HG02938 (cell line): ENCODE data around the gene COL4A2.
A peak's percentile ranks its signal among the peaks of the same experiment; 100 is the strongest.

ENCODE experiments used
- ATAC-seq: cut with Tn5 transposase; IDR thresholded peaks from one replicate; pipeline ENCODE4 v1.9.1; 2021; ENCODE audit warnings: mild to moderate bottlenecking, moderate library complexity; ENCODE audit not compliant: unreplicated experiment

COL4A2 gene

DNA sequence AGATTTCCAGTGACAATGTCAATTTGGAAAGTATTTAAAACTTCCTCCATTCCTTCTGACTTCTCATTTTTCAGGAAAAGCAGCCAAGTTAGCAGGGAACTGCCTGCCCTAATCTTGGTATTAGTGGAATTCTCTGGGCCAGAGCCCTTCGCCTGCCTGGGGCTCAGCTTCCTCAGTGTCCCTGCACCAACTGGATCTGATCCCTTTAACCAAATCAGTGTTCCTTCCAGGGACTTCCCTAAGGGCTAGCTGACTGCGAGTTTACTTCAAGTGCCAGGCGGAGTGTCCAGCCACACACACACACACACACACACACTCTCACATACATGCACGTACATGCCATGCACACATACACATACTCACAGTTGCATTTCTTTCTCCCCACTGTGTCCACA is 234.4 kb downstream of the COL4A2 start:
- no peak for ATAC-seq

- no peak for ATAC-seq
Measured at GRCh38 chr13:110542169-110542796, 235.2 kb downstream of the COL4A2 start.

GRCh38 chr13:110546378-110546777 is 239.3 kb downstream of the COL4A2 start:
- no peak for ATAC-seq

DNA sequence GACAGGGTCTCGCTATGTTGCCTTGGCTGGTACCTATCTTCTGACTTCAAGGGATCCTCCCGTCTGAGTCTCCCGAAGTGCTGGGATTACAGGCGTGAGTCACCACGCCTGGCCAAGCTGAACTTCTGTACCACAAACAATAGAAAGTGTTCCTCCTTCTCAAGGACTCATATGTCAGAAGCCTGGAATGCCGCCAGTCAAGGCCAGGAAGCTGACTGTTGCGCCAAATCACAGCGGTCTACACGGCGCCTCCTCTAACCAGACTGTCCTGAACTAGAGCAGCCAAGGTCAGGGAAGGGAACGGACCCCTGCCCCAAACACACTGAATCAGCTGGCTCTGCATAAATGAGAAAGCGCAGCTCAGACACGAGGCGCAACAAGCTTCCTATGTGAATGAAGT is 239.8 kb downstream of the COL4A2 start:
- ATAC-seq, result no peak

- no peak for ATAC-seq
Measured at GRCh38 chr13:110548891-110549794, 242.1 kb downstream of the COL4A2 start.

DNA sequence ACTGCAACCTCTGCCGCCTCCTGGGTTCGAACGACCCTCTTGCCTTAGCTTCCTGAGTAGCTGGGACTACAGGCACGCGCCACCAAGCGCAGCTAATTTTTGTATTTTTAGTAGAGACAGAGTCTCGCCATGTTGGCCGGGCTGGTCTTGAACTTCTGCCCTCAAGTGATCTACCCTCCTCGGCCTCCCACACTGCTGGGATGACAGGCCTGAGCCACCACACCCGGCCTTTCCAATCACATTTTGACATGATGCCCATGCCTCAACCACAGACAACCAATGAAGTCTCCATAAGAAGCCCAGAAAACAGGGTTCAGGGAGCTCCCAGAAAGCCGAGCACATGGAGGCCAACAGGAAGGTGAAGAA is 242.7 kb downstream of the COL4A2 start:
- no peak for ATAC-seq

DNA sequence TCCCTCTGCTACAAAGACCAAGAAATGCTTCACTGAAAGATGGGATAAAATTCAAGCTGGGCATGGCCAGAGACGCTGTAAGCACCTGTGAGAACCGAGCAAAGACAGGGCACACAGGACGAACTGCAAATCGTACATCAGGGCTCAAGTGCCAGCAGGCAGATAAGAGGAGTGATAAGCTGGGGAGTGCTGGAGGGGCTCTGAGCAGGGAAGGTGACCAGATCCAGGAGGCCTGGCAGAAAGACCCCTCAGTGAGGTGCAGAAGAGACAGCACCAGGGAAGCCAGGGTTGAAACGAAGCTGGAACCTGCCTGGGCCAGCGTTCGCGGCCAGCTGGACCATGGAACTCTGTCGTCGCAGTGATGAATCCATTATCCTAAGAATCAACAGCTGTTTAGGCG is 244.2 kb downstream of the COL4A2 start:
- ATAC-seq, result no peak

DNA sequence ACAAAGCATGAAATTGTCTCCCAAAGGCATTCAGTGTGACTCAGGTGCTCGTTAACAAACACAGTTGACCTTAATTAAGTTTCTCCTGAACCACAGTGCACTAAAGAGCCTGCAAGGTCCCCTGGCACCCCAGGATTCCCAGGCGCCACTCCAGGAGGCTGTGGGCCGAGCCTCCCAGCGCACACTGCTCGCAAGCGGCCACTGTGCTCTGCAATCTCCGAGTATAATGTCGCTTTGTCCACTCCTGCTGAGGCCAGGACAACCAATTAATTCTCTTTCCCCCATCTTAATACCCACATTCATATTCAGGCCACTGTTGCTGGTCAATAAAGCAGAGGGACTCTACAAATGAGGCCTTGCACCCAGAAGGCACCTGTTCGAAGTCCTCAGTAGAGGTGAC is 245.7 kb downstream of the COL4A2 start:
- ATAC-seq, result no peak

DNA sequence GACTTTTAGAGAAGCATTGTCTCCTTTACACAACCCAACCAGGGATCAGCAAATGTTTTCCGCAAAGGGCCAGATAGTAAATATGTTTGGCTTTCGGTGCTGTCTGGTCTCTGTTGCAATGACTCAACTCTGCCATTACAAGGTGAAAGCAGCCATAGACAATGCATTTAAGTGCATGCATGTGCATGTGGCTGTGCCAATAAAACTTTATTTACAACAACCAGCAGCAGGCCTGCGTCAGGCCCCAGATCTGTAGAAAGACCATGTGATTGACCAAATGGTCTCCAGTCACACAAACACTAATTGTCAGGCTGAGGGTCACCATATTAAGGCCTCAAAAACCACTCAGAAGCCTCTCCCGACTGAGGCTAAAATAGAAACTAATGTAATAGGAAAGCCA is 246.3 kb downstream of the COL4A2 start:
- no peak for ATAC-seq

DNA sequence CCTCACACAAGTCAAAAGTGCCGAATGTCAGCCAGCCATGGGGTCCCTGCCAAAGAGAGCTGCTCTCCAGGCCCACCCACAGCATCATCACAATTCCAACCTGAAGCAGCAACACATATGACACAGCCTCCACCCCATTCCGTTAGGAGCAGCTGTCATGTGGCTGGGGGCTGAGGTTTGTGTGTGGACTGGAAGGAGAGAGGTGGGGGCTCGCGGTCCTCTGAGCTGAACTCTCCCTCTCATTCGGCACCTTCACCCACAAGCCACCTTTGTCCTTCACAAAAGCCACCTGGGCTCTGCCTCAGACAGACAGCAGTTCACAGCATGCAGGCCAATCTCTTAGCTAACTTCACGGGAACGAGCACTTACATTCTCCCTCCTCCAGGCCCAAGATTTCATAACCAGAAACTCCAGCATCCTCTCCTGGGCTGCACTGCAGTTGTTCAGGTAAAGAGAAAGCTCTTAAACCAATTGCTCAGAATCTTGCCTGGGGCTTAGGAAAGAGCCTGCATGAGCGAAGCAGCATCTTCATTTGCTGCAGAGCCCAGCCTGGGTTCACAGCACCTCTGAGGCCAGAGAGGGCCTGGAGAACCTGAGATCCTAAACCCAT is 247.2 kb downstream of the COL4A2 start:
- ATAC-seq, result no peak

DNA sequence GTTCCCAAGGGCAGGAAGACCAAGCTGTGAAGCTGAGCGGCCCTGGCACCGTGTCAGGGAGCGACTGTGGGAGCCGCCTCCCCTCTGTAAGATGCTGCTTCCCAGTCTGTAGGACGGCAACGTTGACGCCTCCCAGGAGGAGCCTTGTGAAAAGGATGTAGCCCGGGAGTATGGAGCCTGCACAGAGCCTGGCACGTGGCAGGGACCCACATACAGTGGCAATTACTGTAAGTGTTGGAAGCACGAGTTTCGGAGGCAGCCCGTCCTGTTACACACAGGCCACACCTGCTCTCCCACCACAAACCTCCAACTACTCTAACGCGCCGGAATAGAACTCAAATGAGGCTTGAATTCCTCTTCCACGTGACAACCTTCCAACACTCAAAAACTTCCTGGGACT is 247.9 kb downstream of the COL4A2 start:
- no peak for ATAC-seq

DNA sequence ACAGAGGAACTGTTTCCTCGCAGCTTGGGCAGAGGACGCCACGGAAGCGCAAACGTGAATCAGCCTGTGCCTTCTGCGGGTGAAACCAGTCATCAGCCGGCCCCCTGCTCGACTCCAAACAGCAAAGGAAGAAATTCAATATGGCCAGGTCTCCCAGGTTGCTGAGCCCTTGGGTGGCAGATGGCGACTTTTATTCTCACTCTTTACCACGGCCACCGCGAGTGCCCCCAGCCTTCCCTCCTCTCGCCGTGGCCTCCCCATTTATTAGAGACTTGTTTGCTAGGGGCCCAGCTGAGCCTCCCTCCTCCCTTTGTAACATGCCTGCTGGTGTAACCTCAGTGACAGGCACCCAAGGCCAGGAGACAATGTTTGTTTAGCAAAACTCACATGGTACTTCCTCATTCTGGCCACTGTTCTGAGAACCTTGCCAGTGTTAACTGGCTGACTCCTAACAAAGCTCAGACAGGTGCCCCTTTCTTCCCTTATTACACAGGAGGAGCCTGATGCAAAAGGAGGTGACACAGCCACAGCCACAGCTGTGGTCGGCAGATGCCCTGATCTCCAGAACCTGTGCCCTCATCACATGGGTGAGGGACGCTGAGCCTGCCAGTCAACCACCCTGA is 248.6 kb downstream of the COL4A2 start:
- ATAC-seq, result no peak

DNA sequence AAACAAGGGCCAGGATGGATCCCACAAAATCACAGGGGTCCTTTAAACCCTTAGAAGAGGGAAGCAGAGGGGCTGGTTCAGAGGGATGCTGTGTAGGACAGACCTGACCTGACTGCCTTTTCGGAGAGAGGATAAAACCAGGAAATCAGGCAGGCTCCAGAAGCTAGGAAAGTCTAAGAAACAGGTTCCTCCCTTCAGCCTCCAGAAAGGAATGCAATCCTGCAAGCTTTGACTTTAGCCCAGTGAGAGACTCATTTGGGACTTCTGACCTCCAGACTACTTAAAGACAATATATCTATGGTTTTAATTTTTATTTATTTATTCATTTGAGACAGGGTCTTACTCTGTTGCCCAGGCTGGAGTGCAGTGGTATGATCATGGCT is 249.1 kb downstream of the COL4A2 start:
- ATAC-seq, result no peak

DNA sequence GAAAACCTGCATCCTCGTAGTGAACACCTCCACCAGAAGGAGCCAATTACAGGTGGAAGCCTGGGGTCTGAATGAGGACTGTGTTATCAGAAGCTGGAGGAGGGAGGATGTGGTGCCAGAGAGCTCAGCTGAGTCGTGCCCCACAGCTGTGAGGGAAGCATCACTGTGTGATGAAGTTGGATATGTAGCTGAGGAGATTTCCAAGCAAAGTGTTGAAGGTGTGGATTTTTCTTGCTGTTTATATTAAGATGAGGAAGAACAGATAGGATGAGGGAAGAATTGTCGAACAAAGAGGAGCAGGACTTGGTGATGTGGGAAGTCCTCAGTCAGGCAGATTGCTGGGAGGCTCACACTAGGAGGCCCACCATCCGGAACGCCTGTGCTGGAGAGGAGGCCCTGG is 250.0 kb downstream of the COL4A2 start:
- ATAC-seq, result no peak

- ATAC-seq, result no peak
Measured at GRCh38 chr13:110557610-110558305, 250.7 kb downstream of the COL4A2 start.

- no peak for ATAC-seq
Measured at GRCh38 chr13:110559429-110559943, 252.4 kb downstream of the COL4A2 start.

GRCh38 chr13:110559986-110560385 is 252.9 kb downstream of the COL4A2 start:
- ATAC-seq, result no peak

- ATAC-seq, result peak; percentile 23
Measured at GRCh38 chr13:110560601-110561343, 253.7 kb downstream of the COL4A2 start.

GRCh38 chr13:110561344-110562035 is 254.4 kb downstream of the COL4A2 start, which contains the start of gene RAB20:
RAB20 (minus strand) TSS chr13:110561722; CDS start chr13:110561519, 203 bp downstream.
- ATAC-seq, result peak; percentile 64
